ENCODE results near the gene RAB44.
"Not testable (repeated sequence)": the region's sequence is repeated elsewhere in the genome, so short reads cannot be mapped to it uniquely, and the experiment has no call there.

Gene RAB44

DNA sequence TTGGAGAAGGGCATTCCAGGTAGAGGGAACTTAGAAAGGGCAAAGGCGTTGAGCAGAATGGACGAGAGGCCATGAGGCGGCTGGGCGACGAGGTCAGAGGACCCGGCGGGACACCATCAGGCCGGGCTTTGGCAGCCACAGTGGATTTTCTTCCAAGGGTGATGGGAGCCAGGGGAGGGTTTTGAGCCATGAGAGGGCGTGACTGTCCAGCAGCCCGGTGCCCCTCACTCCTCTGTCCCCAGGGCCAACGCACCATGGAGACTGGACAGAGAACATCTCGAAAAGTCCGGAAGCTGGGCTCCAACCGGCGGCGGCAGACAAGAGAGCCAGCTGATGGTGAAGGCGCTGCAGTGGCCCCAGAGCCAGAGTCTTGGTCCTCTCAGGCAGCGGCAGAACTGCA, 6.4 kb downstream of the RAB44 start:
- Histone ChIP-seq H3K27ac (no peak overlapping the region), H3K9ac (ENCODE audit: insufficient read length) (no peak overlapping the region), H3K9me3 (ENCODE audit: low read depth, low read length) (no peaks in the 10 kb centered on the region), H3K36me3 (ENCODE audit: insufficient read depth, low read length) (no peaks in the 10 kb centered on the region), H3K4me3 (no peak overlapping the region)
- TF ChIP-seq EZH2 (IDR thresholded peaks at IDR 0.05), result no peak
- no peak for TF ChIP-seq FOXP2 (optimal IDR thresholded peaks at IDR 0.05; ENCODE audit: control extremely low read depth, extremely low read length, insufficient read depth)
- no peak for TF ChIP-seq POLR2AphosphoS5 (IDR thresholded peaks at IDR 0.05; ENCODE audit: borderline replicate concordance, low read depth, low read length)
- no peak for DNase-seq (ENCODE audit: low read depth, low spot score)

- H3K9ac ChIP-seq (ENCODE audit: insufficient read length); DNase-seq (ENCODE audit: low read depth, low spot score); H3K9me3 ChIP-seq (ENCODE audit: low read depth, low read length); H3K36me3 ChIP-seq (ENCODE audit: insufficient read depth, low read length); H3K27ac ChIP-seq; H3K4me3 ChIP-seq: not testable (repeated sequence)
These were observed 7.4 kb downstream of the RAB44 start for GRCh38 chr6:36704961-36705577.

DNA sequence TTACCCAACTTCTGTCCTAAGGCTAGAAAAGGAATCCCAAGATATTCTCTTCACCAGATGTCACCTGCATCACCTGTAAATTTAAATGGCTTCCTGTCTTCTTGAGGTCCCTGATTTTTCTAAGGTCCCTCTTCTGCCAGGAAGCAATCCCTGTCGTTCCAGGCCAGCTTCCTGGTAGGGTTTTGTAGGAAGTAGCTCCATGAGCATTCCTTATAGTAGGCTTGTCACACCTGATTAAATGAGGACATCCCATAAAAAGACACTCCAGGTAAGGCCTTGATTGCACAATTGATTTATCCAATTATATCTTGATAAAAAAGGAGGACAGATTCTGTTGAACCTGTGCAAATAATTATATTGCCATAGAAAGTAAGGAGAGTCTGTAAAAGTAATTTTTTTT, 8.7 kb downstream of the RAB44 start:
- Histone ChIP-seq H3K27ac (no peak overlapping the region), H3K9ac (ENCODE audit: insufficient read length) (no peak overlapping the region), H3K4me3 (no peak overlapping the region), H3K36me3 (ENCODE audit: insufficient read depth, low read length) (no peaks in the 10 kb centered on the region), H3K9me3 (ENCODE audit: low read depth, low read length) (no peaks in the 10 kb centered on the region)
- no peak for DNase-seq (ENCODE audit: low read depth, low spot score)
- TF ChIP-seq EZH2 (IDR thresholded peaks at IDR 0.05), result no peak
- TF ChIP-seq POLR2AphosphoS5 (IDR thresholded peaks at IDR 0.05; ENCODE audit: borderline replicate concordance, low read depth, low read length), result no peak
- TF ChIP-seq FOXP2 (optimal IDR thresholded peaks at IDR 0.05; ENCODE audit: control extremely low read depth, extremely low read length, insufficient read depth), result no peak

GRCh38 chr6:36712816-36713215, 15.2 kb downstream of the RAB44 start:
- Histone ChIP-seq H3K9ac (ENCODE audit: insufficient read length) (no peak overlapping the region), H3K36me3 (ENCODE audit: insufficient read depth, low read length) (no peaks in the 10 kb centered on the region), H3K27ac (no peak overlapping the region), H3K4me3 (no peak overlapping the region), H3K9me3 (ENCODE audit: low read depth, low read length) (no peaks in the 10 kb centered on the region)
- TF ChIP-seq POLR2AphosphoS5 (IDR thresholded peaks at IDR 0.05; ENCODE audit: borderline replicate concordance, low read depth, low read length) (no peak), EZH2 (IDR thresholded peaks at IDR 0.05) (no peak), FOXP2 (optimal IDR thresholded peaks at IDR 0.05; ENCODE audit: control extremely low read depth, extremely low read length, insufficient read depth) (no peak)
- no peak for DNase-seq (ENCODE audit: low read depth, low spot score)

DNA sequence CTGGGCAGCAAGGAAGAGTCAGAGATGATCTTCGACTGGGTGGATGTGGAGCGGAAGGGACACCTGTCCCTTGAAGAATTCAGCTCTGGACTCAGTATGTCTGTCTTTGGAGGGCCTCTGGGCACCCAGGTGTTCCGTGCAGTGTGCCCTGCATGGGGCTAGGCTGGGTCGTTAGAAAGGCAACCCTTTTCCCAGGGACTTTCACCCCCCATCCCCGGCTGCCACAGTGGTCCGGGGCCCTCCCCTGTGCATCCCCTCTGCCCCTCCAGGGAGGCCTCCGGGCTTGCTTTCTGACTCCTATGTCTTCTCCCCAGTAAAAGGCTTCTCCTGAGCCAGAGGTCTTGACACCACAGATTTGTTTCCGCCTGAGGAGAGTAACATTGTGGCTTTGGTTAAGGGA, 16.2 kb downstream of the RAB44 start:
- H3K36me3 ChIP-seq (ENCODE audit: insufficient read depth, low read length), result no peaks in the 10 kb centered on the region
- no peak overlapping the region for H3K4me3 ChIP-seq
- H3K9me3 ChIP-seq (ENCODE audit: low read depth, low read length), result no peaks in the 10 kb centered on the region
- no peak overlapping the region for H3K9ac ChIP-seq (ENCODE audit: insufficient read length)
- TF ChIP-seq POLR2AphosphoS5 (IDR thresholded peaks at IDR 0.05; ENCODE audit: borderline replicate concordance, low read depth, low read length) (no peak), EZH2 (IDR thresholded peaks at IDR 0.05) (no peak), FOXP2 (optimal IDR thresholded peaks at IDR 0.05; ENCODE audit: control extremely low read depth, extremely low read length, insufficient read depth) (no peak)
- H3K27ac ChIP-seq, result no peak overlapping the region
- DNase-seq (ENCODE audit: low read depth, low spot score), result no peak

- H3K36me3 ChIP-seq (ENCODE audit: insufficient read depth, low read length), result no peaks in the 10 kb centered on the region
- no peaks in the 10 kb centered on the region for H3K9me3 ChIP-seq (ENCODE audit: low read depth, low read length)
- no peak overlapping the region for H3K9ac ChIP-seq (ENCODE audit: insufficient read length)
- no peak overlapping the region for H3K4me3 ChIP-seq
- DNase-seq (ENCODE audit: low read depth, low spot score), result no peak
- TF ChIP-seq POLR2AphosphoS5 (IDR thresholded peaks at IDR 0.05; ENCODE audit: borderline replicate concordance, low read depth, low read length), result no peak
- TF ChIP-seq FOXP2 (optimal IDR thresholded peaks at IDR 0.05; ENCODE audit: control extremely low read depth, extremely low read length, insufficient read depth), result no peak
- no peak for TF ChIP-seq EZH2 (IDR thresholded peaks at IDR 0.05)
- no peak overlapping the region for H3K27ac ChIP-seq
These were observed 16.9 kb downstream of the RAB44 start for GRCh38 chr6:36714511-36714910.

GRCh38 chr6:36715469-36715868, 17.8 kb downstream of the RAB44 start:
- no peak overlapping the region for H3K27ac ChIP-seq
- no peaks in the 10 kb centered on the region for H3K9me3 ChIP-seq (ENCODE audit: low read depth, low read length)
- DNase-seq (ENCODE audit: low read depth, low spot score), result no peak
- TF ChIP-seq FOXP2 (optimal IDR thresholded peaks at IDR 0.05; ENCODE audit: control extremely low read depth, extremely low read length, insufficient read depth) (no peak), EZH2 (IDR thresholded peaks at IDR 0.05) (no peak), POLR2AphosphoS5 (IDR thresholded peaks at IDR 0.05; ENCODE audit: borderline replicate concordance, low read depth, low read length) (no peak)
- no peak overlapping the region for H3K4me3 ChIP-seq
- H3K36me3 ChIP-seq (ENCODE audit: insufficient read depth, low read length), result no peaks in the 10 kb centered on the region
- H3K9ac ChIP-seq (ENCODE audit: insufficient read length), result no peak overlapping the region

- H3K36me3 ChIP-seq (ENCODE audit: insufficient read depth, low read length), result no peaks in the 10 kb centered on the region
- H3K9ac ChIP-seq (ENCODE audit: insufficient read length), result no peak overlapping the region
- no peak overlapping the region for H3K4me3 ChIP-seq
- H3K27ac ChIP-seq, result no peak overlapping the region
- H3K9me3 ChIP-seq (ENCODE audit: low read depth, low read length), result no peaks in the 10 kb centered on the region
- TF ChIP-seq EZH2 (IDR thresholded peaks at IDR 0.05) (no peak), POLR2AphosphoS5 (IDR thresholded peaks at IDR 0.05; ENCODE audit: borderline replicate concordance, low read depth, low read length) (no peak), FOXP2 (optimal IDR thresholded peaks at IDR 0.05; ENCODE audit: control extremely low read depth, extremely low read length, insufficient read depth) (no peak)
- no peak for DNase-seq (ENCODE audit: low read depth, low spot score)
These were observed 19.0 kb downstream of the RAB44 start for GRCh38 chr6:36716476-36717093.

All from SK-N-MC (cell line).